Activated naive CD8-positive, alpha-beta T cell treated with anti-CD3 and anti-CD28 coated beads, Interleukin-2, amount 10 ng/mL, durations not matched to agents 7 days and 5 days (primary cell): ENCODE data around the gene CDKN1C. TPM values are rescaled to one million over a fixed set of nuclear protein-coding genes. Genes with fewer than 3 reads are reported as not detected.

ENCODE experiments used
- ATAC-seq: fragments of 150-1000 bp; cut with Tn5 transposase; one replicate; pipeline ENCODE4 v1.10.0; 2021; ENCODE audit warnings: low read depth, moderate library complexity
- POLR2A ChIA-PET: fragments of 350-600 bp; sonication (Branson Sonifier 250); formaldehyde crosslinking; loops from one replicate; lab custom pipeline; 2021; ENCODE audit warnings: antibody characterized with exemption; lab: Charles Lee
- DNase-seq: peaks from one replicate; pipeline ENCODE4 v3.0.0; 2021
- H3K27ac Mint-ChIP-seq: one replicate; pipeline ENCODE4 v1.8.0; 2022; ENCODE audit warnings: mild to moderate bottlenecking, mixed read lengths
- H3K27me3 Mint-ChIP-seq: one replicate; pipeline ENCODE4 v1.8.0; 2022; ENCODE audit warnings: mild to moderate bottlenecking, moderate library complexity, mixed read lengths
- H3K36me3 Mint-ChIP-seq: one replicate; pipeline ENCODE4 v1.8.0; 2021; ENCODE audit warnings: mild to moderate bottlenecking, mixed read lengths
- H3K4me1 Mint-ChIP-seq: one replicate; pipeline ENCODE4 v1.8.0; 2021; ENCODE audit warnings: mixed read lengths
- H3K4me3 Mint-ChIP-seq: one replicate; pipeline ENCODE4 v1.8.0; 2022; ENCODE audit warnings: mild to moderate bottlenecking, moderate library complexity, mixed read lengths
- H3K9me3 Mint-ChIP-seq: one replicate; pipeline ENCODE4 v1.8.0; 2021; ENCODE audit warnings: mixed read lengths
- total RNA-seq, 2 experiments: library from RNA; stranded (reverse); gene quantifications; one replicate each; pipeline ENCODE4 v1.2.3, GENCODE V29; 2021

Gene CDKN1C
- total RNA-seq, 2 experiments from 2014 or later = 2.9 to 3.1 TPM

- Mint-ChIP-seq H3K27ac (no peak overlapping the region), H3K9me3 (no peaks in the 10 kb centered on the region), H3K27me3 (no peaks in the 10 kb centered on the region), H3K4me1 (no peaks in the 10 kb centered on the region), H3K4me3 (no peak overlapping the region), H3K36me3 (no peaks in the 10 kb centered on the region)
- POLR2A ChIA-PET = no interaction called here
- ATAC-seq (no peak), DNase-seq (no peak)
These were observed 39.1 kb downstream of the CDKN1C start for GRCh38 chr11:2846470-2846869.

DNA sequence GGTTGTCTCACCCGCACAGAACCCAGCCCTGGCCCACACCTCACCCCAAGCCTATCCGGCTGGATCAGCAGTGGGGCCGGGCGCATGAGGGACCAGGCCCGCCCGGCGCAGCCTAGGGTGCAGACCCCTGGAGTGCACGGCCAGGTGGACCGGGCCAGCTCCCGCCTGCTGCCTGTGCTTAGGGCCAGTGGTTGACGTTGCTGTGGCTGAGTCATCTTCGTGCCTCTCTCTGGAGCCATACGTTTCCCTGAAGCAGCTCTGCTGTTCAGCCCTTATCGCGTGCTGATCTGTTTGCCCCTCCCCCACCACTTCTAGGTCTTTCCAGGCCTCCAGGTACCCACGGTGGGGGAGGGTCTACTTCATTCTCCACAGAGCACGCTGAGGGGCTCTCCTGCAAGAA, 39.5 kb downstream of the CDKN1C start:
- POLR2A ChIA-PET = no interaction called here
- DNase-seq (no peak), ATAC-seq (no peak)
- H3K27me3 Mint-ChIP-seq = no peaks in the 10 kb centered on the region
- H3K4me1 Mint-ChIP-seq = no peaks in the 10 kb centered on the region
- H3K36me3 Mint-ChIP-seq = no peaks in the 10 kb centered on the region
- no peak overlapping the region for H3K27ac Mint-ChIP-seq
- H3K4me3 Mint-ChIP-seq = no peak overlapping the region
- no peaks in the 10 kb centered on the region for H3K9me3 Mint-ChIP-seq

DNA sequence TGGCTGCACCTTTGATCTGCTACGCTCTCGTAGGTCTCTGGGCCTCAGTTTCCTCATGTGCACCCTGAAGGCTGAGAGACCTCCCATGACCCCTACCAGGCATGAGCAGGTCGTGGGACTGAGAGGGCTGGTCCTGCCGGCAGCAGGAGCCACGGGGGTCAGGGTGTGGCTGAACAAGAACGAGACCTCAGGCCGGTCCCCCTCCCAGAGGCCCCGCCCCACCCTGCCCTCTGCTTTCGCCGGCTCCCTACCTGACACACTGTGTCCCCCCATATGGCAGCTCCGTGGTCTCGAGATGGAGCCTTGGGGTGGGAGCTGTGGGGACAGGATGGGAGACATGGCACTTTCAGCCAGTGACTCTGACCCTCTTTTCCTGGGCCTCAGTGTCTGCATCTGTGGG, 40.6 kb downstream of the CDKN1C start:
- H3K27me3 Mint-ChIP-seq = no peaks in the 10 kb centered on the region
- POLR2A ChIA-PET = no interaction called here

DNA sequence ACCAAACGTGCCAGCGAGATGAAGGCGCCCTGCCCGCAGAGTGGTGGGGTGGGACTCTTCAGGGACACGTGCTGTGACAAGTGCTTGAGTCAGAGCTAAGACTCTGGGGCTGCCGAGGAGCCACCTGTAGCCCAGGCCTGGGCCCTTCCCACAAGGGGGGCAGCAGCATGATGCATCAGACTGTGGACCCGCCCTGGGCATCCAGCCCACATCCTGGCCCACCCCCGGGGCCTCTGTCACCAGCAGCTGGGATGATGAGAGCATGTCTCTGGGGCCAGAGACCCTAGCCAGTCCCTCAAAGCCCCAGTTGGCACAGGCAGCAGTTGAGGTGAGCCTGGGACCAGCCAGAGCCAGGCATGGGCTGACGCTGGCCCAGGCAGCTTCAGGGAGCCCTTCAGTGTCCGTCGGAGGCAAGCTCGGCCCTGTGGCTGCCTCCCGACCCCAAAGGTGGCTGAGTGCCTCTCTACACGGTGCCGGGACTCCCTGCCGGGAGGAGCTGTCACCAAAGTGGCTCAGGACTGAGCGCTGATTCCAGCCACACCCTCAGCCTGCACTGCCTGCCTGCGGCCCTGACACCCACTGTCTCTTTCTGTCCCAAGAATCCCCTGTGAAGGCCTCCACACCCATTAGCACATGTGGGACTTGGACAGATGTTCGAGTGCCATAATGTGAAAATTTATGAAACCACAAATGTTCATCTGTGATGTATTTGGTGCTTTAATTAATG, 41.3 kb downstream of the CDKN1C start:
- Mint-ChIP-seq H3K9me3 (no peaks in the 10 kb centered on the region), H3K27me3 (no peaks in the 10 kb centered on the region), H3K27ac (no peak overlapping the region), H3K4me1 (no peaks in the 10 kb centered on the region), H3K36me3 (no peaks in the 10 kb centered on the region), H3K4me3 (no peak overlapping the region)
- ATAC-seq (no peak), DNase-seq (no peak)
- POLR2A ChIA-PET = no interaction called here

More for the DNA sequence above, 40.6 kb downstream of the CDKN1C start:
- Mint-ChIP-seq H3K4me1 (no peaks in the 10 kb centered on the region), H3K36me3 (no peaks in the 10 kb centered on the region), H3K4me3 (no peak overlapping the region), H3K27ac (no peak overlapping the region), H3K9me3 (no peaks in the 10 kb centered on the region)
- ATAC-seq (no peak), DNase-seq (no peak)

DNA sequence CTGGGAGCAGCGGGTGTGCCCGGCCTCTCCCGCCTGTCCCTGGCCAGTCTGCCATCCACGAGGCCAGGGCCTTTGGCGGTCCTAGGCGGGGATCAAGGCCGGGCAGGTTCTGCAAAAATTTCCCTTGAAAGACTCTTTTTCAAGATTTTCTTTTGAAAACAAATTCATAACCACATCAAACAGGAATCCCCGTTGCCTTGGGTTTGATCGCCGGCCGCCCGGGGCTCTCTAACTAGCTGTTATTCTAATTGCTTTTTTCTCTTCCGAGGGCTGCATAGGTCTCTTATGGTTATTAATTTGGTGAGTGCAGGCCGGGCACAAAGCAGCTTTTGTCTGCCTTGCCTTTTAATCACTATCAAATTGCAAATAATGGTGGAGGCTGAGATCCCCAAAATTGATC, 42.0 kb downstream of the CDKN1C start:
- Mint-ChIP-seq H3K36me3 (no peaks in the 10 kb centered on the region), H3K9me3 (no peaks in the 10 kb centered on the region), H3K4me1 (no peaks in the 10 kb centered on the region), H3K27me3 (no peaks in the 10 kb centered on the region), H3K4me3 (no peak overlapping the region), H3K27ac (no peak overlapping the region)
- ATAC-seq (no peak), DNase-seq (no peak)
- POLR2A ChIA-PET = no interaction called here

GRCh38 chr11:2842876-2843275, 42.7 kb downstream of the CDKN1C start:
- Mint-ChIP-seq H3K4me1 (no peaks in the 10 kb centered on the region), H3K36me3 (no peaks in the 10 kb centered on the region), H3K27me3 (no peaks in the 10 kb centered on the region), H3K9me3 (no peaks in the 10 kb centered on the region), H3K4me3 (no peak overlapping the region), H3K27ac (no peak overlapping the region)
- DNase-seq (no peak), ATAC-seq (no peak)
- POLR2A ChIA-PET = no interaction called here

DNA sequence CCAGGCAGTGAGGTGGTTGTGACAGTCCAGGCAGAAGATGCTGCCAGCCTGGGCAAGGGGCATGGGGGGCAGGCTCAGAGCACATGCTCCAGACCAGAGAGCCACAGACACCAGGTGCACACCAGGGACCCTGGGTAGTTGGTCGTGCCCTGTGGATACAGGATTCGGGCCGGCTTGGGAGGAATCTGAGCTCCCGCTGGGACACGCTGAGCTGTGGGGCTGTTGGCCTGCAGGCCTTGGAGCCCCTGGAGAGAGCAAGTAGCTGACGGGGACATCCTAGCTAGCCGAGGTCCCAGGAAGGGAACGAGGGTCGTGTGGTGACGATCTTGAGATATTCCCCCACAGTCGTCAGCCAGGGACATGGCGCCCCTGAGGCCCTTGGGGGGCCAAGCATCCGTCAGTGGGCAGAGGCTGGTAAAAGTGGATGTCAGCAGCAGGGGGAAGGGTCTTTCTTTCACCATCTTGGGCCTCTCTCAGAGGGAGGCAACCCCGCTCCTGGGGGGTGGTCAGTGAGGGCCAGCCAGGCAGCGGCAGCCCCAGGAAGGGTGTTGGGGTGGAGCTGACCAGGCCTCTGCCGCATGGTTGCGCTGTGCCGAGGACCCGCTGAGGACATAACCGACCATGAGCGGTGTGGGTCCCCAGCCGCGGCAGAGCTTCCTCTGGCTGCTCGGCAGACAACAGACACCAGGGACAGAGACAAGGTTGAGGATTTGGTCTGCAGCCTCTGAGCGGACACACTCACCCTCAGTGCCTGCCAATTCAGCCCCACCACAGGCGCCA, 44.0 kb downstream of the CDKN1C start:
- no peaks in the 10 kb centered on the region for H3K4me1 Mint-ChIP-seq
- no peaks in the 10 kb centered on the region for H3K27me3 Mint-ChIP-seq
- H3K27ac Mint-ChIP-seq = no peak overlapping the region
- no peaks in the 10 kb centered on the region for H3K9me3 Mint-ChIP-seq
- POLR2A ChIA-PET = no interaction called here
- H3K36me3 Mint-ChIP-seq = no peaks in the 10 kb centered on the region
- ATAC-seq = no peak
- no peak overlapping the region for H3K4me3 Mint-ChIP-seq
- no peak for DNase-seq

- DNase-seq (no peak), ATAC-seq (no peak)
- H3K4me1 Mint-ChIP-seq = no peaks in the 10 kb centered on the region
- no peaks in the 10 kb centered on the region for H3K9me3 Mint-ChIP-seq
- POLR2A ChIA-PET = no interaction called here
- no peak overlapping the region for H3K4me3 Mint-ChIP-seq
- H3K27me3 Mint-ChIP-seq = no peaks in the 10 kb centered on the region
- no peak overlapping the region for H3K27ac Mint-ChIP-seq
- H3K36me3 Mint-ChIP-seq = no peaks in the 10 kb centered on the region
These were observed 46.1 kb downstream of the CDKN1C start for GRCh38 chr11:2839395-2839943.

DNA sequence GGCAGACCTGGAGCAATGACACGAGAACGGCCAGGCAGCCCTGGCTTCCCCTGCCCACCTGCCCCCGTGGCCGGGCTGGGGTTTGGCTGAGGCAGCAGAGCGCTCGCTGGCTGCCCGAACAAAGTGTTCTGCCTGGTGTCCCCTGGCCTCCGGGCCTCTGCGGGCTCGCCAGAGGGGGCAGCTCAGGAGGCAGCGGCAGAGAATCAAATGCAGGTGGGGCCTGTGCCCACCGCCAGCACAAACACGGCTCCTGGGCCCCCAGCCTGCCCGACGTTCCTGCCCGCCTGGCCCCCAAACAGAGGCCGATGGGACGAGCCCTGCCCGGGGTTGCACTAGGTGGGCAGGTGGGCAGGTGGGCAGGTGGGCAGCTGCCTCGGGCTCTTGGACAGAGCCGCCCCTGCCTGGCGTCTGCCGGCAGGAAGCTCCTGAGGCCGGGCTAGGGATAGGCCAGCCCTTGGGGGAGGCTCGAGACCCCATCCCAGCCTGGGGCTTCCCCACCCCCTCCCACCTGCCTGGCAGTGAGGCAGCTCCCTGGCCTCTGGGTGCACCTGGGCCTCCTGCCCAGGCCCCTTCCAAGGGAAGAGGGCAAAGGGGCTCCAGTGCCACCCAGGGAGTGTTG, 46.8 kb downstream of the CDKN1C start:
- Mint-ChIP-seq H3K27ac (no peak overlapping the region), H3K4me1 (no peaks in the 10 kb centered on the region), H3K9me3 (no peaks in the 10 kb centered on the region), H3K36me3 (no peaks in the 10 kb centered on the region), H3K27me3 (no peaks in the 10 kb centered on the region), H3K4me3 (no peak overlapping the region)
- DNase-seq (no peak), ATAC-seq (no peak)
- POLR2A ChIA-PET = no interaction called here

- Mint-ChIP-seq H3K9me3 (no peaks in the 10 kb centered on the region), H3K4me1 (no peaks in the 10 kb centered on the region), H3K27ac (no peak overlapping the region), H3K36me3 (no peaks in the 10 kb centered on the region), H3K4me3 (no peak overlapping the region), H3K27me3 (no peaks in the 10 kb centered on the region)
- DNase-seq = no peak
- POLR2A ChIA-PET = no interaction called here
- no peak for ATAC-seq
These were observed 47.5 kb downstream of the CDKN1C start for GRCh38 chr11:2838091-2838490.

DNA sequence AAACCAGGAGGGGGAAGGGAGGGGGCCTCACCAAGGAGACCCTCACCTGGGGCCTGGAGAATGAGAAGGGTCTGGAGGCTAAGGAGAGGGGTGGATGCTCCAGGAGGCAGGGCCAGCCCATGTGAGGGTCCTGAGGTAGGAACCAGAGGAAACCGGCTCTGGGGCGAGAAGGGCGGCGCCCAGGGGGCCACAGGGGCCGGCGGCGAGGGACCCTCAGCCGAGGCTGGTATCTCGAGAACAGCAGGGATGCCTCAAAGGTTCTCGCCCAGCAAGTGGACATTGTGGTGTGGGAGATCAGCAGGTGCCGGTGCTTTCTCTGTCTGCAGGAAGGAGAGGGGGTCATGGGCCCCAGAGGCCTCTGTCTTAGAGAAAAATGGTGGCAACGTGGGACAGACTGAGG, 47.9 kb downstream of the CDKN1C start:
- Mint-ChIP-seq H3K27ac (no peak overlapping the region), H3K27me3 (no peaks in the 10 kb centered on the region), H3K4me1 (no peaks in the 10 kb centered on the region), H3K36me3 (no peaks in the 10 kb centered on the region), H3K9me3 (no peaks in the 10 kb centered on the region), H3K4me3 (no peak overlapping the region)
- ATAC-seq (no peak), DNase-seq (no peak)
- POLR2A ChIA-PET = no interaction called here

DNA sequence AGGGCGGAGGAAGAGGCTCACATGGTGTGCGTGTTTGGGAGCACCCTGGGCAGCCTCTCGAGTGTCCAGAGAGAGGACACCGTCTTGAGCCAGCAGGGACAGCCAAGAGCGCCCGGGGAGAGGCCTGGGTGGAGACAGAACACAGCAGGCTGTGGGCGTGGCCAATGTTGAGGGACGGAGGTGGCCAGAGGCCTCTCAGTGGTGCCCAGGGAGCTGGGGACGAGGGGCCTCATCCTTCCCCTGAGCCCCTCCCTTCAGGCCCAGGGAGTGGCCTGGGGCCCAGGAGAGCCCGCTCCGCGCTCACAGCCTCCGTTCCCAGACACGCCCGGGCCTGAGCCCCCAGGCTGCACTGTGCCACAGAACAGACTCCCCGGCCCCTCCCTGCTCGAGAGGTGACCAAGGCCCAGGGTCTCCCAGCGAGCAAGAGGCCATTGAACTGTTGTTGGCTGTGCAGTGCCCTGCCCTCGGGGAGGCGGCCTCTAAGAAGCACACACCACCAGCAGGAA, 48.4 kb downstream of the CDKN1C start:
- no peaks in the 10 kb centered on the region for H3K9me3 Mint-ChIP-seq
- POLR2A ChIA-PET = no interaction called here
- H3K27ac Mint-ChIP-seq = no peak overlapping the region
- no peaks in the 10 kb centered on the region for H3K27me3 Mint-ChIP-seq
- DNase-seq = no peak
- no peak for ATAC-seq
- H3K4me1 Mint-ChIP-seq = no peaks in the 10 kb centered on the region
- no peaks in the 10 kb centered on the region for H3K36me3 Mint-ChIP-seq
- H3K4me3 Mint-ChIP-seq = no peak overlapping the region

DNA sequence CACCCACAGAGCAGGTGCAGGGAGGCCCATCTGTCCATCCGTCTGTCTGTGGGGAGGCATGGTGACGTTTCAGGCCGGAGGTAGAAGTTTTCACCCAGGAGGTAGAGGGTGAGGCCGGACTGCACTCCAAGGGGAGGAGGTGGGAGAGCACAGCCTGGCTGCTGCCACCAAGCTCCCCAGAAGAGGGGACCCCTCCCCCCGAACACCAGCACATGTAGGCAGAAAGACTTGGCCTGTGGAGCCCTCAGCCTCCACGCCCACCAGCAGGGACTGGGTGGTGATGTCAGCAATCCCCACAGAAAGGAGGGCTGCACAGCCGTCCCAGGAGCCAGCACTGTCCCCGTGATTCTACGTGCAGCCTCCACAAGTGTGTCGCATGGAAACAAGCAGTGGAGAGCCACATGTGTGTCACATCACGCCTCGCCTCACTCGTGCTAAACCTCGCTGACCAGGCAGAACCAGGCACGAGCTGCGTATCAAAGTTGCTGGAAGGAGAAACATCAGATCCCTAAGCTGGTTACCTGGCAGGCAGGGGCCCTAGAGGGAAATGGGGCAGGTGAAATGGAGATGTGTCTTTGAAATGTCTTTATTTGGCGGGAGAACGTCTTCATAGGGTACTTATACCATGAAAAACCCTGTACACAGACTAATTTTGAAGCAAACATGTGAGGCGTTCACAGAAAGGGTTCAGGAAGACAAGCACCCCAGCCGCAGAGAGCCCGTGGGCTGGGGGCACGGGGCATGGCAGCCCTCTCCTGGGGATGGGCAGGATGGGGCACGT, 49.1 kb downstream of the CDKN1C start:
- Mint-ChIP-seq H3K4me3 (no peak overlapping the region), H3K27me3 (no peaks in the 10 kb centered on the region), H3K4me1 (no peaks in the 10 kb centered on the region), H3K9me3 (no peaks in the 10 kb centered on the region), H3K36me3 (no peaks in the 10 kb centered on the region), H3K27ac (no peak overlapping the region)
- POLR2A ChIA-PET = no interaction called here
- DNase-seq (no peak), ATAC-seq (no peak)
